ENCODE measurements around the gene MS4A18.
"Not testable (repeated sequence)": the region's sequence is repeated elsewhere in the genome, so short reads cannot be mapped to it uniquely, and the experiment has no call there.

MS4A18 gene

DNA sequence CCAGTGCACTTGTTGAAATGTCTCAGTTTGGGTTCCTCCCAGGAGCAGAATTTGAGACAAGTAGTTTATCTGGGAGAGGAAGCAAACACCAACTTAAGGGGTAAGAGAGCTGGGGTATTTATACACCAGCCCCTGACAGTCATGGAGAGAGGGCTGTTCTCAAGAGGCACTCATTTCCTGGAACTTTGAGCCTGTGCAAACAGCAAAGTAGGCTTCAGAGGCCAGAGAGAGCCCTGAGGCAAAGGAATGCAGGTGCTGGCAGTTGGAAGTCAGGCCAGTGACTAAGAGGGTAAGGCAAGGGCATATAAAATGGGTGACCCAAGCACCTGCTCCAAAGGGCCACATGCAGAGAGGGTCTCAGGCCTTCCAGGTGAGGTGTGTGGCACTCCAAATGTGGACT lies 16.1 kb downstream of the MS4A18 start:
- no peak for DNase-seq

DNA sequence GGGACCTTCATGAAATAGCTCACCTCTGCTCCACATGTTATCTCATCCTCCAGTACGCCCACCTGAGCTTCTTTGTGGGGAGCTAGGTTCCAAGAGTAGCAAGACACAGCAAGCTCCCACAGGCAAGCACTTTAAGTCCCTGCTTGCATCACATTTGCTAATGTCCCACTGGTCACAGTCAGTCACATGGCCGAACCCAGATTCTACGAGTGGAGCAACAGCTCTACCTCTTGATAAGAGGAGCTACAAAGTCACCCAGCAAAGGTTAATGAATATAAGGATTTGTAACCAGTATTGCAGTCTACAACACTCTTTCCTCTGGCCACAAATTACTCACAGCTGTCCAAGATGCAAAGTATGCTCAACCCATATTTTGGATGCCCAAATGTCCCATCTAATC lies 16.9 kb downstream of the MS4A18 start:
- DNase-seq, result no peak

DNA sequence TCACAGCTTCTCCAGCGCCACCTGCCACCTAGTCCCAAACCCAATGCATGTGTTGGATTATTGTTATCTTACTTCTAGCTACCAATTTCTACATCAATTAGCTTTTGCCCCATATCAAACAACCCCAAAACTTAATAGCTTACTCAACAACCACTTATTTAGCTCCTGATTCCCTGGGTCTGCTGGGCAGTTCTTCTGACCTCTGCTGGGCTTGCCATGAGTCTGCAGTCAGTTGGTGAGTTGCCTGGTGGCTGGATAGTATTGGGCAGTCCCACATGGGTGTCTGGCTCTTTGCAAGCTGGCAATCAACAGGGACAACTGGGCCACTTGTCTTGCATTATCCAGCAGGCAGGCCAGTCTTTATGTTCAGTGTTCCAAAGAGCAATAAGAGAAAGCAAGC lies 18.5 kb downstream of the MS4A18 start:
- no peak for DNase-seq

DNA sequence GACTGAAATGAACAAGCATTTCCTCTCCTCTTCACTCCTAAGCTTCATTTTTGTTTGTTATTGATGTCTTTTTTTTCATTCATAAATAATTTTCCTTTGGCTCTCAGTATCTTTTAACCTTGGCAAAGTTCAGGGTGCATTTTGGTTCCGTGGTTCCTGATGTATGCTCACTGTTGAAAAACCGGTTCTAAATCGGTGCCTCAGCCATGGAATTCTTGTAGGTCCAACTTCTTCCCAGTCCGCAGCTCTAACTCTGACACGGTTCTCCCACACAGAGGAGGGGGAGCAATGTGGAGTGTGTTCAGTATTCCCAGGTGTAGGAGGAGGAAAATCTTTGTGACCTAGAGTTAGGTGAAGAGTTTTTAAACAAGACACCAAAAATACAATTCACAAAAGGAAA lies 19.6 kb downstream of the MS4A18 start:
- DNase-seq, result no peak

DNA sequence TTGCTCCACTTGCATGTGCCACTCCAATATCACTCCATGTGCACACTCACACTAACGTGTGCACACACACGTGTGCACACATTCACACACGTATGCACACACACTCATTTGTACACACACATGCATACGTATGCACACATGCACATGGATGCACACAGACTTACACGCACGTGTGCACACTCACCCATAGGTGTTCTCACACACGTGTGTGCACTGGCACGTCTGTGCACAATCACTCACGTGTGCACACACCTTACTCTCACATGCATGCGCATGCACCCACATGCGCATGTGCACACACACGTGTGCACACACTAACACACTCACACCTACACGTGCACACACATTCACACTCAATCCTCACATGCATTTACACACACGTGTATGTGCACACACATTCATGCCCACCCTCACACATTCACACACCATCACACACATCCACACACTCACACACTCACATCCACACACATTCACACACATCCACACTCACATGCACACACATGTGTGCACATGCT lies 22.9 kb downstream of the MS4A18 start:
- DNase-seq, result no peak

DNA sequence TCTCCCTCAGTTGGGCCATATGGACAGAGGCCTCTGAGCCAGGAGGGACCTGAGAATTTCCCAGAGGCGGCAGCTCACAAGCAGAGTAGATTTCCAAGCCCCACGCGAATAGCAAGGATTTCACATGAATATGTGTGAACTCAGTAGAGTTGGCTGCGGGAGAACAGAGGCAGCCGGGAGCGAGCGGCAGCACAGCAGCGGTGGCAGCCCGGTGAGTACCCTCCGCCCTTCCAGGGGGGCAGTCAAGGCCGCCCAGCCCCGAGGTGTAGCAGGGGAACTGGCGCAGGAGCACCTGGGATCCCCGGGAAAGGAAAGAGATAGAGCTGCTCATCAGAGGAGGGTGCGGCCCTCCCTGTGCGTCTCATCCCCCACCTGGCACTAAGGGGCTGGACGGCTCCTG lies 23.7 kb downstream of the MS4A18 start:
- no peak for DNase-seq

DNA sequence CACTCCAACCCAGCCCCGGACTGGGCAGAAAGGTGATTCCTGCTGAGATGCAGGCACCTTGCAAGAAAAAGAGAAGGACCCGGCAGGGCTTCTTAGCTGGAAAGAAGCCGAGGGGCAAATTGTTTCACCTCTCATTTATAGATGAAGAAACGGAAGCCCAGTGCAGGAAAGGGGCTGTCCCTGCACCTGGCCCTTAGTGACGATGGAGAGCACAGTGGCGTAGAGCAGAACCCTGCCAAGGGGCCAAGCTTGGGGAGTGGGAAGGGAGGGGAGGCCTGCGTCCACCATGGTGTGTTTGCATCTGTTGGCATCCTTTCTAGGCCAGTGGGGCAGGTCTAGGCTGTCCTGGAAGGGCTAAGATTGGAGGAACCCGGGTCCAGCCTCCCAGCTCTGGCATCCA lies 24.3 kb downstream of the MS4A18 start:
- DNase-seq, result no peak

DNA sequence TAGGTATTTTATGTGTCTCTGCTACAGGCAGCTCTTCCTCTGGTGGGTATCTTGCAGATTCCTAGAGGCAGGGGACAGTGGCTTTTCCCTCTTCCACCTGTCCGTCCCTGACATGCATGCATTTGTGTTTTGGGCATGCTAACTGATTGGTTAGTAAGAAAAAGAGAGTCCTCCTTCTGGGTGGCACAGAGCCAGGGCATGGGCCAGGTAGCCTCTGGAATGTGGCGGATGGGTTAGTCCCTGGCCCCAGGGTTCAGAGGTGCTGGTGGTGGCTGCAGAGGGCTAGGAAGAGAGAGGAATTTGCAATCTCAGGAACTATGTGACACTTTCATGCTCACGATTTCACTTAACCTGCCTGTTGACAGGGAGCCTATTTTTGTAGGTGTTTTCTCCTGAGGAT lies 26.4 kb downstream of the MS4A18 start:
- DNase-seq, result no peak

DNA sequence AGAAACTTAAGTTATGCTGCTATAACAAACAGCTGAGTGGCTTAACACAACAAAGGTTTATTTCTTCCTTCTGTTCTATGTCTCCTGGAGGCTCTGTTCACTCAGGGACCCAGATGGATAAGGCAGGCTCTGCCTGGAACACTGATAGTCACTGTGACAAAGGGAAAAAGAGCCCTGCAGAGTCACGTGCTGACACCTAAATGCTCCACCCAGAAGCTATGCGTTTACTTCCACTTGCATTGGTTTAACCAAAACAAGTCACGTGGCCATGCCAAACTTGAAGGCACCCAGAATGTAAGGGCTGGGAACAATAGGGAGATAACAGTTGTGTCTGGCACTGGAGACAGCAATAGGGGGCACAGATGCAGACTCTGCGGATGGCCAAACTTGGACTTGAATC lies 28.8 kb downstream of the MS4A18 start:
- no peak for DNase-seq

DNA sequence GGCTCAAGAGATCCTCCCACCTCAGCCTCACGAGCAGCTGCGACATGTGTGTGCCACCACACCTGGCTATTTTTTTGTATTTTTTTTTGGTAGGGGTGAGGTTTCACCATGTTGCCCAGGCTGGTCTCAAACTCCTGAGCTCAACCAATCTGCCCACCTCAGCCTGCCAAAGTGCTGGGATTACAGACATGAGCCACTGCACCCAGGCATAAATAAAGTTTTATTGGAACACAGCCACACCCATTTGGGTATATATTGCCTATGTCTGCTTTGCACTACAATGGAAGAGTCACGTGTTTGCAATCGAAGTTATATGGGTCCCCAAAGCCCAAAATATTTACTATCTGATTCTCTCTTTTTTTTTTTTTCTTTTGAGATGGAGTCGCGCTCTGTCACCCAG lies 30.4 kb downstream of the MS4A18 start:
- DNase-seq, result no peak

DNA sequence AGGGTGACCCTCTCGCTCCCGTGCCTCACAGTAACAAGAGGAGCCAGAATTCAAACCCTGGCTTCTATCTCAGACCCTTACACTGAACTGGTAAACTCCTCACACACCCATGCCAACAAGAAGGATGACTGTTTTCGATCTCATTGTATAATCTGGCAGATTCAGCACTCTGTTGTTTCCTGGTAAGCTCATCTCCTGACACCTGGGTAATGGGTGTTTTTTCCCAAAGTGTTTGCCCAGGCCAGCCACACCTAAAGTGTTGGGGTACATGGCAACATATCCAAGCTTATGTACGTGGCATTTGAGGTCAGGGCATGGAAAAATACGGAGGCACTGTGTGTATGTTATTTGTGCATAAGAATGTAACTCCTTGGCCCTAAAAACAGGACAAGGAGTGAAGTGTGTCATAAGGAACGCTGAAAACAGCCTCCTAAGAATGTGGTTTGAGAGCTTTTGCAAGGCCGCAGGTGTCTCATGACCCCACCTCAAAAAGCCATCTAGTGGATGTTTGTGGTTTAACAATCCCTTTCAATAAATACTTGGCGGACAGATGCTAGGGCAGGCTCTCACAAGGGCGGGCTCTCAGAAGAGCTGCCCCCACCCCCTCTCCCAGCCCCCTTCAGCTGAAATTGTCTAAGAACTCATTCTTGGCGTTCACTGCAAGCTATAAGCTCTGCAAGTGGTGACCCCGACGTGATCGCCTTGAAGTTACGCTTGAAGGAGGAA lies 31.9 kb downstream of the MS4A18 start, which contains the start of gene MS4A15:
TSS of gene MS4A15 (plus strand) at position 561 of the 726 bp plus-strand sequence. CDS start 6,867 bp downstream, outside the sequence.
- DNase-seq, result peak; percentile 52

DNA sequence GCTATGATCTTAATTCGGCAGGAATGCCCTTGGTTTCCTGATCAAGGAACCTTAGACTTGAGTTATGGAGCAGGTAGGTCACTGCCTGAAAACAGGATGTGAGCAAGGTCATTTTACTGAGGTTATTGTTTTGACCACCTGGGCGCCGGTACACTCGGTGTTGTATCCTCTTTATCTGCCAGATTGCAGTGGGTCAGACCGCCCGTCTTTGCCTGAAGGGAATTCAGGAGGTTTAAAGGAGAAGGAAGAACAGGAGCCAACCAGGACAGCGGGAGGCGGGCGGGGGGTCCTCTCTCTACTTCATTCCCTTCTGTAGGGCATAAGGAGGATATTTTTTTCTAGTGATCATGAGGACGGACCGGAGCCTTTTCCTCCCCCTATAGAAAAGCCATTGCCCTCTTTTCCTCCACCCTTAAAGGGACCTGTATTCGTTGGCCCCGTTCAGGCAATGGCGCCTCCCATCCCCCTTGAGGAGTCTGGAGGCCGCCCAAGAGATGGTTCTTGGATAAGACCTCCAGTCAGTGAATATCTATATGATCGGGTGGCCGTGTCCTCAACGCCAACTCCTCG lies 32.8 kb downstream of the MS4A18 start:
- no peak for DNase-seq

DNA sequence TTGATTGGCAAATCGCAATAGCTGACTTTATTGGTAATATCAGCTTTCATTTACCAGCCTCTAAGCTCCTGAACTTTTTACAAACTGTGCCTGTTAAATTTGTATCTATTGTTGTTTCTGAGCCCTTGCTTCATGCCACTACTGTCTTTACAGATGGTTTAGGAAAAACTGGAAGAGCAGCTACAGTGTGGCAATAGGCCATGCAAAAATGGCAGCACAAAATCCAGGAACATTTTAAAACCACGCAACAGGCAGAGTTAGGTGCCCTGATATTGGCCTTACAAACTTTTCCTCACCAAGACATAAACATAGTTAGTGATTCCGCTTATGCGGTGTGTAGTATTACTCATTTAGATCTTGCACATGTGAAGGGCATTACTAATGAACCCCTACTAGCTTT lies 34.2 kb downstream of the MS4A18 start:
- not testable (repeated sequence) for DNase-seq

DNA sequence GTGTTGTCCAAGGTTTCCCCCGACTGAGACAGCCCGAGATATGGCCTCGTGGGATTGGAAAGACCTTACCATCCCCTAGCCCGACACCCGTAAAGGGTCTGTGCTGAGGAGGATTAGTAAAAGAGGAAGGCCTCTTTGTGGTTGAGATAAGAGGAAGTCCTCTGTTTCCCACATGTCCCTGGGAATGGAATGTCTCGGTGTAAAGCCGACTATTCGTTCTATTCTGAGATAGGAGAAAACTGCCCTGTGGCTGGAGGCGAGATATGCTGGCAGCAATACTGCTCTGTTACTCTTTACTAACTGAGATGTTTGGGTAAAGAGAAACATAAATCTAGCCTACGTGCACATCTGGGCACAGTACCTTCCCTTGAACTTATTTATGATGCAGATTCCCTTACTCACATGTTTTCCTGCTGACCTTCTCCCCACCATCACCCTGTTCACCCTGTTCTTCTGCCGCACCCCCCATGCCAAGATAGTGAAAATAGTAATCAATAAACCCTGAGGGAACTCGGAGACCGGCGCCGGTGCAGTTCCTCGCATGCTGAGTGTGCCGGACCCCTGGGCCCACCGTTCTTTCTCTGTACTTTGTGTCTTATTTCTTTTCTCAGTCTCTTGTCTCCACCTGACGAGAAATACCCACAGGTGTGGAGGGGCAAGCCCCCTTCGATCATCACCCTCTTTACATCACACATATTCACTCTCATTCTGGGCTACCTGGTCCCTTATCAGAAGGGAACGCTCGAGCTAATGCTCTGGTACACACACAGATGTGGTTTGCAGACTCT lies 35.1 kb downstream of the MS4A18 start:
- not testable (repeated sequence) for DNase-seq

DNA sequence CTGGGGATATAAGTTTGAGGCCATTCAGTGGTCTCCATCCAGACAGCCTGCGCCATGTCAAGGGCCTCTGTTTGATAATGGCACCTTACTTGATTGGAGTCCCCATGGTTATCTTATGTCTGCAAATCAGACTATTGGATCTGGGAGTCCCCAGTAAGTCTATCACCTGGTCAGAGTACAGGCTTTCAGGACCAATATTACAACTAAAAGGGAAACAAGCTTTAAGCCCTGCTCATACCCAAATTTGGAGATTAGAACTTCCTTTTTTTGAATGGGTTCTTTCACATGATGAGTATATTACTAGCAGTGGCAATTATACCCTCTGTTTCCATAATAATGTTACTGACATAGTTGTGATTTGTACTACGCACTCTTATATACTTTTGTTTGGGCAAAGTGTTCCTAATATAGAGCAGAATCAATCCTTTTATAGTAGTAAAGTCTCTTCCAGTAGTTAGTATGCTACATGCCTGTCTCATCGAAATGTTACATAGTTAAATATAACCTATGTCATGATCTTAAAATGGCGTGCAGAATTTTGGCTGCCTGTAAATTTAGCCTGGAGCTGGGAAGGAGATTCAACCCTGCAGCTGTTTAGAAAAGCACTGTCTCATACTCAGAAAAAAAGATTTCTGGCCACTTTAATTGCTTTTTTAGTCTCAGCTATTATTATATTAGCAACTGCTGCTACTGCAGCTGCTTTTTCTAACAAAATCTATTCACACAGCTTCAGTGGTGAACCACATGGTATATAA lies 37.1 kb downstream of the MS4A18 start:
- DNase-seq, result no peak

DNA sequence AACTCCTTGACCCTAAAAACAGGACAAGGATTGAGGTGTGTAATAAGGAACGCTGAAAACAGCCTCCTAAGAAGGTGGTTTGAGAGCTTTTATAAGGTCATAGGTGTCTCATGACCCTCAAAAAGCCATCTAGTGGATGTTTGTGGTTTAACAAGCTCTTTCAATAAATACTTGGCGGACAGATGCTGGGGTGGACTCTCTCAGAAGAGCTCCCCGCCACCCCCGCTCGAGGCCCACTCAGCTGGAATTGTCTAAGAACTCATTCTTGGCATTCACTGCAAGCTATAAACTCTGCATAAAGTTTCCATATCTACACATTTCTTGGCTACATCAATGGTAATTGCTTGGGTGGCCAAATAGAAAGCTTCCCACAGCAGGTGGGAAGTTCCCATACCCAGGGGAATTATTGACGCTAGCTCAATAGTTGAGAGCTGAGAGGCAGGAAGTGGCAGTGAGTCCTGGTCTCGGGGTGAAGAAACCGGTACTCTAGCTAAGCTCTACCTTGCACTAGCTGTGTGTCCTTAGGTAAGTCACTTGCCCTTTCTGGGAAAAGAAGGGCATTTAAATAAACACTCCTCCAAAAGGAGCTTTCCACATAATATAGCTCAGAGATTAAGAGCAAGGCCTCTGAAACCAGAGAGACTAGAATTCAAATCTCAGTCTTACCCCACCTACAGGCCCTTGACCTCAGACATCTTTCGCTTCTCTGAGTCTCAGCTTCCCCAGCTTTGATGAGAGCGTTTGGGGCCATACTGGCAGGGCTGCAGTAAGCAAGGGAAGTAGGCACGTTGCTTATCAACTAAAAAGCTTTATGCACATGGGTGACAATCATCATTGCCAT lies 38.6 kb downstream of the MS4A18 start:
- DNase-seq, result peak; percentile 7

DNA sequence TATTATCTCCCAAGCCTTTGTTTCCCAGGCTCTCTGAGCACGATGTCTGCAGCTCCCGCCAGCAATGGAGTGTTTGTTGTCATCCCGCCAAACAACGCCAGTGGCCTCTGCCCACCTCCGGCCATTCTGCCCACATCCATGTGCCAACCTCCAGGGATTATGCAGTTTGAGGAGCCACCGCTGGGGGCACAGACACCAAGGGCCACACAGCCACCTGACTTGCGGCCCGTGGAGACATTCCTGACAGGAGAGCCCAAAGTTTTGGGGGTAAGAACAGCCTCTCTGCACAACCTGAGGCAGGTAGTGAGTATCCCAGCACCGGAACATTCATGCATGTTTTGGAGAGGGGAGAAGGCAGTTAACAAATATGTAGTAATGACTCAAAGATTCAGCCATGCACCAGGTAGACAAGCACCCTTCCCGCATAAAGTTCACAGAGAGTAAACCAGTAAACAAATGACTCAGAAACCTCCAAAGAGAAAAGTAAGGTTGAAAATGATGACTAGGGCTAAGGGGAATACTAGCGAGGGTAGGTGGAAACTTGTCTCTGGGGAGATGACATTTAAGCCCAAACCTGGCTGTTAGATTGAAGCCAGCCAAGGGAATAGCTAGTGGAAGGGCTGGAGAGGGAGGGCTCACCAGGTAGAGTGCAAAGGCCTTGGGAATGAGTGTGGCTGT lies 39.3 kb downstream of the MS4A18 start:
- no peak for DNase-seq

DNA sequence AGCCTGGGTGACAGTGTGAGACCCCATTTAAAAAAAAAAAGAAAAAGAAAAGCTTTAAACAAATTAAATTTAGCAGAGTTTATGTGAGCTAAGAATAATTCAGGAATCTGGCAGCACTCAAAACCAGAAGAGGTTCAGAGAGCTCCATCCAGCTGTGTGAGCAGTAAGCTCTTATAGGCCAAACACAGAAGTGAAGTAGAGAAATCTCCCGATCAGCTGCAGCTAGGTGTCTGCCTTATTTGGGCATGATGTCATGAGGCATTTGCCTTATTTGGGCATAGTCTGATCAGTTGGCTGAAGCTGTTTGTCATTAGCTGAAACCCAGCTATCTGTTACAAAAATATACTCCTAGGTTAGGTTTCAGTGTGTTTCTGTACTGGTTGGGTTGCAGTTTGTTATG lies 40.4 kb downstream of the MS4A18 start:
- DNase-seq, result no peak

DNA sequence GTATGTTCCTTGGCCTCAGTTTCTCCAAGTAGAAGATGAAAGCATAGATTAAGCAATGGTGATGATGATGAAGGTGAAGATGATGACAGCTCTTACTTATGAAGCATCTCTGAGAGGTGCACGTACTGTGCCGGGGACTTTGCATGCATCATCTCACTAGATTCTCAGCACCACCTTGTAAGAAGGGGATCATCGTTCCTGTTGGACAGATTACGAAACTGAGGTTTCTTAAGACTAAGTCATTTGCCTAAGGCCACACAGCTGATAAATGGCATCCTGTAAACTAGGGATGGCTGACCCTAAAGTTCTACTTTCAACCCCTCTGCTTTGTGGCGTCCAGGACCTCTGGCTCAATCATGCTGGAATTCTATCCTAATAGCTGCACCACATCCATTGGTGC lies 40.8 kb downstream of the MS4A18 start:
- DNase-seq, result no peak

DNA sequence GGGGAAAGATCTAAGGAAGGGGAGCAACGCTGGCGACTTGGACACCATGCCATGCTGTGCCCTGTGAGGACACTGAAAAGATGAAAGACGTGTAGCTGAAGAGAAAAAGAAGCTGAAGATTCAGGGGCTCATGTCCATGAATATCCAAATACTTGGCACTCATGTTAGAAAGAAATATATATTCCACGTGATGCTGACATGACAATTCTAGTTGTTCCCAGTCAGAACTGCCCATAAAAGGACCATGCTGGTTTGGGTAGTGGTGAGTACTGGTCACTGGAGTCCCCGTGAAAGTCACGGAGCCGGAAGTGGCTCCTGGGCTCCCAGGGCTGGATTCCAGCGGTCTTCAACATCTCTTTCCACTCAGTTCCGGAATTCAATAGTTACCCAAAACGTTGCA lies 42.0 kb downstream of the MS4A18 start:
- no peak for DNase-seq

DNA sequence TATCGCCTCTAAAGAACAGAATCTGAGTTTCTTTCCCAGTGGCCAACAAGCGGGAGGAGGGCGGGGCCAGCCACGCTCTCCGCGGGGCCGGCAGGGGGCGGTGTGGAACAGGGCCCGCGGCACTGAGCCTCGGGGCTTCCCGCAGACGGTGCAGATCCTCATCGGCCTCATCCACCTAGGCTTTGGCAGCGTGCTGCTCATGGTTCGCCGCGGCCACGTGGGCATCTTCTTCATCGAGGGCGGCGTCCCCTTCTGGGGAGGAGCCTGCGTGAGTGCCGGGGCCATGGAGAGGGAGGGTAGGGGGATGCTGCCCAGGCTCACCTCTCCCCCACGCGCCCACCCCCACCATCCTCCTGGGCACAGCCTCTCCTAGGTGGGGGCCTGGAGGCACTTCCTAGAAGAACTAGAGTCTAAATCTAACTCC lies 42.9 kb downstream of the MS4A18 start:
- peak; percentile 27 for DNase-seq

DNA sequence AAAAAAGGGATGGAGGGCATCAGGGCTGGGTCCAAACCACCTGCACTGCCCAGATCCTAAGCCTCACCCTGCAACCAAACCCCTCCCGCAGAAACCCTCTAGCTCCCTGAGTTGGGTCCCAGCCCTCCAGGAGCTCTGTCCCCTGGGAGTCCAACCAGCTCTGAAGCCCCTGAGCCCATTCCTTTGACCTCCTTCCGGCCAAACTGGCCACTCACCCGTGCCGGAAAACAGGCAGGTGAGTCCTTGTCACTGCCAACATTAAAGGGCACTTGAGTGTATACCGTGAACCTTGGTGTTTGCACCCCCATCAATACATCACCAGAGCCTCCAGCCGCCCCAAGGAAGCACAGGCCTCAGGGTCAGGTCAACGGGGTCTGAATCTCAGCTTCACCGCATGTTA lies 43.7 kb downstream of the MS4A18 start:
- no peak for DNase-seq
